GM12864 (cell line): ENCODE measurements around the gene SPRR5.
A peak's percentile ranks its signal among the peaks of the same experiment; 100 is the strongest.

ENCODE experiments used
- DNase-seq: peaks from one replicate; pipeline ENCODE4 v3.0.0-alpha.2; 2011; ENCODE audit warnings: low read depth
- H3K4me3 ChIP-seq: 2 replicates; pipeline ENCODE4 v1.5.1; 2011; ENCODE audit warnings: mild to moderate bottlenecking, low read depth, low read length, control low read depth
- CTCF ChIP-seq: IDR thresholded peaks from 2 replicates; pipeline ENCODE4 v1.5.1; 2011; ENCODE audit warnings: low read depth, mild to moderate bottlenecking, moderate library complexity, low read length, control low read depth, inconsistent platforms; ENCODE audit errors: missing control alignments

SPRR5 gene

DNA sequence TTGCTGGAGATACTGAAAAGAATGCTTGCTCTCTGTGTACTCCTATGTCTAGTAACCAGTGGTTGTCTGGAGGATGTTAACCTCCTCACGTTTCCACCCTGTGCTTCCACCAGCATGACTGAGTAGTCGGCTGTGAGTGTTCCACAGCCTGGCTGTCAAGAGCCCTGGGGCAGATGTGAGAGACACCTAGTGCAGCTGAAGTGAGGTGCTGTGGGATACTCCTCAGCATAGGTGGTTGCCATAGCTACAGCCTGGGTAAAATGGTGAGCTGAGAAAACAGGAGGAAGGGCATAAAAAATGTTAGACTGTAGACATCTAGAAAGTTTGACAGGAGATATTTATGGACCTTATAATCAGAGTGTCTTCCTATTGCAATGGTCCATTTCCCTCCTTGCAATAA lies 22.8 kb upstream of the SPRR5 start:
- no peak for TF ChIP-seq CTCF
- DNase-seq, result no peak
- no peak overlapping the region for H3K4me3 ChIP-seq

- H3K4me3 ChIP-seq, result no peak overlapping the region
- DNase-seq, result no peak
- TF ChIP-seq CTCF, result peak; percentile 79
These were observed 20.9 kb upstream of the SPRR5 start for GRCh38 chr1:152926091-152926490.

DNA sequence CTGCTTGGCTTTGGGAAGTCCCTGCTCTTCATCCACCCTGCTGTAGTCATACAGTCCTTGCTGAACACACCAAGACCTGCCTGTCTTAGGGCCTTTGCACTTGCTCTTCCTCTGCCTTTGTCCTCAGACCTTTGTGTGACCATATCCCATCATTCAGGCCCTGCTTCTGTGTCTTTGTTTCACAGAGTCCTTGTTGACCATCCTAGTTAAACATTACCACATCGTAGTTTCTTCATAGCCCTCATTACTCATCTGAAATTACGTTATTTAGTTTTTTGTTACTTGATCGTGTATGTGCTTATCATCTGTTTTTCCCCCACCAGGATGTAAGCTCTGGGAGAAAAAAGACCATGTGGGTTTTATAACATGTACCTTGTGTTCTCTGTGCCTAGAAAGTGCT lies 18.3 kb upstream of the SPRR5 start:
- TF ChIP-seq CTCF, result no peak
- DNase-seq, result no peak
- no peak overlapping the region for H3K4me3 ChIP-seq

DNA sequence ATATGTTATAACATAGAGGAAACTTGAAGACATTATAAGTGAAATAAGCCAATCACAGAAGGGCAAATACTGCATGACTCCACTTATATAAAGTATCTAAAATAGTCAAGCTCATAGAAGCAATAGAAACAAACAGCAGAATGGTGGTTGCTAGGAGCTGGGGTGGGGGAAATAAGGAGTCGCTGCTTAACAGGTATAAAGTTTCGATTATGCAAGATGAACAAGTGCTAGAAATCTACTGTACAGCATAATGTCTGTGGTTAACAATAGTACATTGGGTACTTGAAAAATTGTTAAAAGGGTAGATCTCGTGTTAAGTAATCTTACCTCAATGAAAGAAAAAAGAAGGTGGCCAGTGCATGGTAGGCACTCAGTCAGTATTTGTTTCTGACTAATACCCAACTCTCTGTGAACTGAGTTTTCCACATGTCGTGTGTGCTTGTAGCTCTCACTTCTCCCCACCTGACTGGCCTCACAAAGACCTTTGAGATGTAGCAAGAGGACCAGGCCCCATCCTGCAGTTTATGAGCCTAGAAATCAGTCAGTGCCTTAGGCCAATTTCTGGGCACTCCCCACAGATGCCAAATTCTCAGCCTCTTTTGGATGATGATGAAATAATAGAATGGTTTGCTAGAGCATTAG lies 14.7 kb upstream of the SPRR5 start:
- no peak for DNase-seq
- no peak for TF ChIP-seq CTCF
- H3K4me3 ChIP-seq, result no peak overlapping the region

DNA sequence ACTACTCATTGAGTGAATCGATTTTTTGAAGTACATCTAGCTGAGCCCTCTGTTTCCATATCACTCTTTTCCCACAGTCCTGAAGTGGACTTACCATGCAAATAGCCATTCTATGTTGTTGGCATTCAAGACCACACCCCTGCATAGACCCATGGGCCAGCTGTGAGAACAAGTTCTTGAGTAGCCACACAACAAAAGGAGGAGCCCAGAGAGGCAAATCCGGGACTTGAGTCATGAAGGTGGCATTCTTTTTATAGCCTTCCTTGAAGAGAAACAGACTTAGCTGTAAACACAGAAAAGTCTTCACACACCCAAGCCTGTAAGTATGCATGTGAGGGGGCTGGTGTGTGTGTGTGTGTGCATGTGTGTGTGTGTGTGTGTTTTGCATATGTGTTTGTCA lies 13.8 kb upstream of the SPRR5 start:
- no peak for DNase-seq
- TF ChIP-seq CTCF, result no peak
- no peak overlapping the region for H3K4me3 ChIP-seq

DNA sequence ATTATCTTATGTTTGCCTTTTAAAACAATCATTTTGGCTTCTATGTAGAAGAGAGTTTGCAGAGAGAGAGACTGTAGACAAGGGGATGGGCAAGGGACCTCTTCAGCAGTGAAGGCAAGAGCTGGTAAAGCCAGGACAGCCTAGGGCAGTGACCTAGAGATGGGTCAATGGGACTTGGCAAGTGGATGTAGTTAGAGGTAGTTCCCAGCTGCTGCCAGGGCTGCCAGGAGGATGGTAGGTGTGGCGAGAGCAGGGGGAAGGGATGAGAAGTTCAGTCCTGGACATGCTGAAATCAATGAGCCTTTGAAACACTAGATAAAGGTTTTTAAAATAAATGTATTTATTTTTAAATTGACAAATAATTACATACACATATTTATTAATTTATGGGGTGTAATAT lies 6.4 kb upstream of the SPRR5 start:
- no peak for DNase-seq
- H3K4me3 ChIP-seq, result no peak overlapping the region
- TF ChIP-seq CTCF, result no peak

DNA sequence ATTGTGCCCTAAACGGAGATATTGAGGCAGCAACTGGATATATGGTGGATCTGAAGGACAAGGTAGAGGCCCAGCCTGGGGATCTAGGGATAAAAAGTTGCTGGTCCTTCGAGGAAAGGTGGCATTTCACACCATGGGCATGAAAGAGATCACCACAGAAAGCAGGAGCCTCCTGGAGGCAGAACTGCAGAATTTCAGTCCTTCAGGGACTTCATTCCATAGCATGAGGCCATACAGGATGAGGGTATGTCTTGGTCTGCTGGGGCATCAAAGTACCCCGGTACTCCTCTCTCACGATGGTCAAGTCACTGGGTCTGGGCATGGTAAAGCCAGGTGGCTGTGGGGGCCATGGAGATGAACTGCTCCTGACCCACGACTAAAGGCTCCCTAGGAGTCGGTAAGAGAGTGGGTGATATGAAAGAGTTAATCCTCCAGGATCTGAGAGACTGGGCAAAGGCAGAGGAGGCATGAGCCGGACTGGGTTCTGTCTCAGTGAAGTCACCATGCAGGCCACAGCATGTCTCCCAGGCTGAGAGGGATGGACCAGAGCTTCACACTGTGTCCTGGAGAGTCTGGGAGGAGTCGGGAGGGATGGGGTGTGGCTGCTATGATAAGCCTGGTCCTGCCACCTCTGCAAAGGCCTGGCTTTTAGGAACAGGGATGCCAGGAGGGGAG lies 5.8 kb upstream of the SPRR5 start:
- H3K4me3 ChIP-seq, result no peak overlapping the region
- DNase-seq, result no peak
- TF ChIP-seq CTCF, result no peak
